ENCODE measurements around the gene DDX51.
A peak's percentile ranks its signal among the peaks of the same experiment; 100 is the strongest.
"Not testable (repeated sequence)": the region's sequence is repeated elsewhere in the genome, so short reads cannot be mapped to it uniquely, and the experiment has no call there.

DDX51 gene

DNA sequence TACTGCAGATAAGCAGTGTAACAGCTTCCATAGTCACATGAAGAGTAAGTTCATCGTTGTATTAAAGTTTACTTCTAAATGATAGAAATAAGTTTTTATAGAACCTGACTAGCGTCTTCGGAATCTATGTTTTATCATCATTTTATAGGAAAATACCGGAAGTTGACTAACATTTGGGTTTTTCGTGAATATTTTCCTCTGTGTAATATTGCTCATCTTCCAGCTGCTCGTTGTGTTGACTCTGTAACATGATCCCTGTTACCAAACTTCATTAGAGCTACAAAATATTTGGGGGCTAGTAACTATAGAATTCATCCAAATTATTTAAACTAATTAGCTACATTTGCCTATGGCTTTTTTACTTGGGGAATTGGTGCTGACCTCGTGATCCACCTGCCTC is 37.2 kb downstream of the DDX51 start:
- no peaks in the 10 kb centered on the region for H3K27me3 ChIP-seq (ENCODE audit: control insufficient read depth in 3 of 3, insufficient read depth in 3 of 3, low read depth in 1 of 3, low read length in 3 of 3)
- H2BK120ac ChIP-seq (ENCODE audit: low read depth, low read length), result no peak overlapping the region
- no peaks in the 10 kb centered on the region for H3K79me1 ChIP-seq (ENCODE audit: low read depth, low read length)
- no peak overlapping the region for H3K18ac ChIP-seq (ENCODE audit: low read length)
- H2BK15ac ChIP-seq (ENCODE audit: low read length), result no peak overlapping the region
- H3K36me3 ChIP-seq (replicated peaks in 1 of 2; ENCODE audit: control insufficient read depth in 2 of 2, insufficient read depth in 2 of 2, low read length in 2 of 2), result peaks cover 15 to 49% of the 10 kb centered on the region in 2 donors
- H4K8ac ChIP-seq (ENCODE audit: low read depth, low read length), result no peak overlapping the region
- H3K4me3 ChIP-seq (ENCODE audit: low read length in 2 of 2), result no peak overlapping the region
- no peak overlapping the region for H3K4ac ChIP-seq (ENCODE audit: low read length)
- H3K23ac ChIP-seq (ENCODE audit: low read depth, low read length, poor library complexity), result no peak overlapping the region
- H3K14ac ChIP-seq (ENCODE audit: low read length), result no peak overlapping the region
- H3K27ac ChIP-seq (replicated peaks; ENCODE audit: low read length), result no peak overlapping the region
- no peak overlapping the region for H2BK5ac ChIP-seq (ENCODE audit: low read length)
- no peak overlapping the region for H4K91ac ChIP-seq (ENCODE audit: low read depth, low read length, poor library complexity)
- peaks cover 7 to 8% of the 10 kb centered on the region in 2 donors for H3K4me1 ChIP-seq (ENCODE audit: control insufficient read depth in 2 of 2, insufficient read depth in 1 of 2, low read depth in 1 of 2, low read length in 2 of 2)
- DNase-seq (ENCODE audit: low spot score), result no peak
- no peak overlapping the region for H2BK12ac ChIP-seq (ENCODE audit: low read length)
- no peak overlapping the region for H2AK5ac ChIP-seq (ENCODE audit: low read depth, low read length)
- H2AFZ ChIP-seq (ENCODE audit: low read length), result no peak overlapping the region
- H3K9me3 ChIP-seq (replicated peaks in 1 of 2; ENCODE audit: control insufficient read depth in 2 of 2, insufficient read depth in 1 of 2, low read depth in 1 of 2, low read length in 2 of 2), result no peaks in the 10 kb centered on the region
- no CpG with 5 or more reads among the region's 7 CpGs for WGBS, 2 donors (ENCODE audit: extremely low coverage in 2 of 2, insufficient read length in 2 of 2, insufficient replicate concordance in 1 of 2)
- no peak overlapping the region for H3K4me2 ChIP-seq (ENCODE audit: insufficient read depth, low read length, poor library complexity, severe bottlenecking)
- H3K9ac ChIP-seq (ENCODE audit: low read depth, low read length, poor library complexity), result no peak overlapping the region

DNA sequence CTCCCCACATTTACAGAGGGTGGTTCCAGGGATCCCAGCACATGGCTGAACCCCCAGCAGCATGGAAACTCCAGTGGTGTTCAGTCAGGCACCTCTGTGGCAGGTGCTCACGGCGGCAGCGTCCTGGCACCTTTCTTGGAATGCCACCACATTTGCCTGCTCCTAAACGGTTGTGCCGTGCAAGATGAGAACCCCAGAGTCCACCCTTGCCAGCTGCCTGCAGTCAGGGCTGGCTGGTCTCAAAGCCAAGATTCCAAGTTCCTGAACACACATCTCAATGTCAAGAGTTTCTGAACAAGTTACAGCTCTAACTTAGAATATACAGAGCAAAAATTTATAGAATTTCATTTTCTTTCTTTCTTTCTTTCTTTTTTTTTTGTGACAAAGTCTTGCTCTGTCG is 38.7 kb downstream of the DDX51 start:
- no peak overlapping the region for H3K18ac ChIP-seq (ENCODE audit: low read length)

DNA sequence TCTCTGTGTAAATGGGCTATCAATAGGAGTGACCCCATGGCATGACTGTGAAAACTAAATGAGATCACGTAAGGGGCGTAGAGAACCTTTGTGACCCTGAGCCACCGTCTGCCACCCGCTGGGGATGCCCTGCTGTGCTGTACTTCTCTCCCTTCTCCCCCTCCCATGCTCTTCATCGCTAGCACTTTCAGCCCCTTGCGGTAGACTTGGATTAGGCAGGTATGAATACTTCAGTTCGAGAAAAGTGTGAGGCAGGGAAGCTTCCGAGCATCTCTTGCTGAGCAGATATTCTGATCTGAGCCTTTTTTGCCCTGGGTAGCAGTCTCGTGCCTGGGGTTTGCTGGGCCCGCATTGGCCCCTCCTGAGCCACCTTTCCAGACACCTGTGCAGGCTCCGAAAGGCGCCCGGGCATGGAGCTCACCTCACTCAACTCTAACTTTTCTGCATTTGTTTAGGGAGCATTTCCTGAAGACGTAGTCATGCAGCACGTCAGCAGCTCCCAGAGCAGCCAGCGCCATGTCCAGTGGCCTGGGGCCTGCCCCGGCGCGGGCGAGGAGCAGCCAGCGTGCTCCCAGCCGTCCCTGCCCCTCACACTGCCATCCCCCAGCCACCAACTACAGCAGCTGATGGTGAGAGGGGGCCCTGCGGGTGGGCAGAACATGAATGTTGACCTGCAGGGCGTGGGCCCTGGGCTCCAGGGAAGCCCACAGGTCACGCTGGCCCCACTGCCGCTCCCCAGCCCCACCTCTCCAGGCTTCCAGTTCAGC is 40.4 kb downstream of the DDX51 start:
- Histone ChIP-seq H3K4me2 (ENCODE audit: insufficient read depth, low read length, poor library complexity, severe bottlenecking) (no peak overlapping the region), H2AK5ac (ENCODE audit: low read depth, low read length) (no peak overlapping the region), H3K27ac (replicated peaks; ENCODE audit: low read length) (no peak overlapping the region), H3K4me3 (ENCODE audit: low read length in 2 of 2) (no peak overlapping the region), H2BK120ac (ENCODE audit: low read depth, low read length) (no peak overlapping the region), H3K27me3 (ENCODE audit: control insufficient read depth in 3 of 3, insufficient read depth in 3 of 3, low read depth in 1 of 3, low read length in 3 of 3) (no peaks in the 10 kb centered on the region), H3K36me3 (replicated peaks in 1 of 2; ENCODE audit: control insufficient read depth in 2 of 2, insufficient read depth in 2 of 2, low read length in 2 of 2) (peaks cover 13 to 35% of the 10 kb centered on the region in 2 donors), H3K9me3 (replicated peaks in 1 of 2; ENCODE audit: control insufficient read depth in 2 of 2, insufficient read depth in 1 of 2, low read depth in 1 of 2, low read length in 2 of 2) (no peaks in the 10 kb centered on the region), H3K4me1 (ENCODE audit: control insufficient read depth in 2 of 2, insufficient read depth in 1 of 2, low read depth in 1 of 2, low read length in 2 of 2) (peaks cover 7 to 8% of the 10 kb centered on the region in 2 donors), H4K8ac (ENCODE audit: low read depth, low read length) (no peak overlapping the region), H2AFZ (ENCODE audit: low read length) (no peak overlapping the region), H3K23ac (ENCODE audit: low read depth, low read length, poor library complexity) (no peak overlapping the region), H2BK15ac (ENCODE audit: low read length) (no peak overlapping the region), H3K9ac (ENCODE audit: low read depth, low read length, poor library complexity) (no peak overlapping the region), H2BK12ac (ENCODE audit: low read length) (no peak overlapping the region), H3K4ac (ENCODE audit: low read length) (no peak overlapping the region), H2BK5ac (ENCODE audit: low read length) (no peak overlapping the region), H3K18ac (ENCODE audit: low read length) (no peak overlapping the region), H4K91ac (ENCODE audit: low read depth, low read length, poor library complexity) (no peak overlapping the region), H3K14ac (ENCODE audit: low read length) (no peak overlapping the region), H3K79me1 (ENCODE audit: low read depth, low read length) (peaks cover 1% of the 10 kb centered on the region)
- no peak for DNase-seq (ENCODE audit: low spot score)
- no CpG with 5 or more reads among the region's 26 CpGs for WGBS, 2 donors (ENCODE audit: extremely low coverage in 2 of 2, insufficient read length in 2 of 2, insufficient replicate concordance in 1 of 2)

More for the DNA sequence above, 38.7 kb downstream of the DDX51 start:
- Histone ChIP-seq H3K27me3 (ENCODE audit: control insufficient read depth in 3 of 3, insufficient read depth in 3 of 3, low read depth in 1 of 3, low read length in 3 of 3) (no peaks in the 10 kb centered on the region), H2BK12ac (ENCODE audit: low read length) (no peak overlapping the region), H3K4ac (ENCODE audit: low read length) (no peak overlapping the region), H3K9ac (ENCODE audit: low read depth, low read length, poor library complexity) (peak overlapping the region; percentile 21), H3K36me3 (replicated peaks in 1 of 2; ENCODE audit: control insufficient read depth in 2 of 2, insufficient read depth in 2 of 2, low read length in 2 of 2) (peaks cover 10 to 40% of the 10 kb centered on the region in 2 donors), H2AK5ac (ENCODE audit: low read depth, low read length) (no peak overlapping the region), H2BK5ac (ENCODE audit: low read length) (no peak overlapping the region), H3K14ac (ENCODE audit: low read length) (no peak overlapping the region), H4K91ac (ENCODE audit: low read depth, low read length, poor library complexity) (no peak overlapping the region), H2BK15ac (ENCODE audit: low read length) (no peak overlapping the region), H3K4me2 (ENCODE audit: insufficient read depth, low read length, poor library complexity, severe bottlenecking) (no peak overlapping the region), H2BK120ac (ENCODE audit: low read depth, low read length) (no peak overlapping the region), H4K8ac (ENCODE audit: low read depth, low read length) (no peak overlapping the region), H3K23ac (ENCODE audit: low read depth, low read length, poor library complexity) (peak overlapping the region; percentile 85), H3K4me3 (ENCODE audit: low read length in 2 of 2) (no peak overlapping the region), H3K79me1 (ENCODE audit: low read depth, low read length) (peaks cover 1% of the 10 kb centered on the region), H3K4me1 (ENCODE audit: control insufficient read depth in 2 of 2, insufficient read depth in 1 of 2, low read depth in 1 of 2, low read length in 2 of 2) (peaks cover 7 to 8% of the 10 kb centered on the region in 2 donors), H2AFZ (ENCODE audit: low read length) (no peak overlapping the region), H3K27ac (replicated peaks; ENCODE audit: low read length) (no peak overlapping the region), H3K9me3 (replicated peaks in 1 of 2; ENCODE audit: control insufficient read depth in 2 of 2, insufficient read depth in 1 of 2, low read depth in 1 of 2, low read length in 2 of 2) (no peaks in the 10 kb centered on the region)
- no CpG with 5 or more reads among the region's 6 CpGs for WGBS, 2 donors (ENCODE audit: extremely low coverage in 2 of 2, insufficient read length in 2 of 2, insufficient replicate concordance in 1 of 2)
- no peak for DNase-seq (ENCODE audit: low spot score)

DNA sequence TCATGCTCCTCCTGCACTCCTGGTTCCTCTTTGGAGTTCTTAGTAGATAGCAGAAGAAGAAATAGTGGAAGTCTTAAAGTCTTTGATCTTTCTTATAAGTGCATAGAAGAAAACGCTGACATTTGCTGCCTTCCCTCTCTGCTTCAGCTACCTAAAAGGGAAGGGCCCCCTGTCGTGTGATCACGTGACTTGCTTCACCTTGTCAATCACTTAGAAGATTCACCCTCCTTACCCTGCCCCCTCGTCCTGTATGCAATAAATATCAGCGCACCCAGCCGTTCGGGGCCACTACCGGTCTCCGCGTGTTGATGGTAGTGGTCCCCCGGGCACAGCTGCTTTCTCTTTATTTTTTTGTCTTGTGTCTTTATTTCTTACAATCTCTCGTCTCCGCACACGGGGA is 41.0 kb downstream of the DDX51 start:
- H3K4ac ChIP-seq (ENCODE audit: low read length); H3K4me3 ChIP-seq (ENCODE audit: low read length in 2 of 2); H3K23ac ChIP-seq (ENCODE audit: low read depth, low read length, poor library complexity); H2AK5ac ChIP-seq (ENCODE audit: low read depth, low read length); H3K27me3 ChIP-seq (ENCODE audit: control insufficient read depth in 3 of 3, insufficient read depth in 3 of 3, low read depth in 1 of 3, low read length in 3 of 3); H4K91ac ChIP-seq (ENCODE audit: low read depth, low read length, poor library complexity); H2BK5ac ChIP-seq (ENCODE audit: low read length); H3K14ac ChIP-seq (ENCODE audit: low read length); DNase-seq (ENCODE audit: low spot score); H3K9me3 ChIP-seq (replicated peaks in 1 of 2; ENCODE audit: control insufficient read depth in 2 of 2, insufficient read depth in 1 of 2, low read depth in 1 of 2, low read length in 2 of 2); H2BK15ac ChIP-seq (ENCODE audit: low read length); H2AFZ ChIP-seq (ENCODE audit: low read length); H4K8ac ChIP-seq (ENCODE audit: low read depth, low read length); H2BK12ac ChIP-seq (ENCODE audit: low read length); H3K79me1 ChIP-seq (ENCODE audit: low read depth, low read length); H2BK120ac ChIP-seq (ENCODE audit: low read depth, low read length); H3K27ac ChIP-seq (replicated peaks; ENCODE audit: low read length); H3K4me1 ChIP-seq (ENCODE audit: control insufficient read depth in 2 of 2, insufficient read depth in 1 of 2, low read depth in 1 of 2, low read length in 2 of 2); H3K9ac ChIP-seq (ENCODE audit: low read depth, low read length, poor library complexity); H3K18ac ChIP-seq (ENCODE audit: low read length): not testable (repeated sequence)
- WGBS, 2 donors (ENCODE audit: extremely low coverage in 2 of 2, insufficient read length in 2 of 2, insufficient replicate concordance in 1 of 2), result no CpG with 5 or more reads among the region's 14 CpGs
- peak overlapping the region; percentile 18 for H3K4me2 ChIP-seq (ENCODE audit: insufficient read depth, low read length, poor library complexity, severe bottlenecking)
- H3K36me3 ChIP-seq (replicated peaks in 1 of 2; ENCODE audit: control insufficient read depth in 2 of 2, insufficient read depth in 2 of 2, low read length in 2 of 2), result peaks cover 13 to 37% of the 10 kb centered on the region in 2 donors
